CD4-positive, CD25-positive, alpha-beta regulatory T cell (primary cell): ENCODE results near the gene VPS18. TPM values are rescaled to one million over a fixed set of nuclear protein-coding genes. Genes with fewer than 3 reads are reported as not detected.

Experiments
- ATAC-seq, 2 donors: fragments of 150-1000 bp; cut with Tn5 transposase; one replicate each; pipeline ENCODE4 v1.10.0; 2021; ENCODE audit warnings: low read depth in 2 of 2, moderate number of reproducible peaks in 2 of 2, moderate library complexity in 1 of 2
- DNase-seq, 3 donors: peaks; one replicate each; pipeline versions ENCODE4 v3.0.0 to v3.0.0-alpha.2; 2012 to 2022; ENCODE audit warnings: mixed read lengths in 1 of 3
- H3K27ac ChIP-seq: one replicate; pipeline ENCODE4 v1.7.0; 2013; ENCODE audit warnings: mild to moderate bottlenecking, low read length; ENCODE audit not compliant: insufficient read depth, poor library complexity, severe bottlenecking
- H3K27me3 ChIP-seq: one replicate; pipeline ENCODE4 v1.7.0; 2013; ENCODE audit warnings: low read length; ENCODE audit not compliant: control insufficient read depth, insufficient read depth
- H3K36me3 ChIP-seq: one replicate; pipeline ENCODE4 v1.7.0; 2013; ENCODE audit warnings: mild to moderate bottlenecking, low read length, moderate library complexity; ENCODE audit not compliant: control insufficient read depth, insufficient read depth
- H3K4me1 ChIP-seq: 2 replicates; pipeline ENCODE4 v1.7.0; 2013; ENCODE audit warnings: mild to moderate bottlenecking, low read length; ENCODE audit not compliant: insufficient read depth, control insufficient read depth, poor library complexity, severe bottlenecking
- H3K4me3 ChIP-seq: one replicate; pipeline ENCODE4 v1.7.0; 2013; ENCODE audit warnings: low read depth, mild to moderate bottlenecking, low read length, moderate library complexity
- H3K9me3 ChIP-seq, 2 experiments: 1 replicate in 1 of 2; 2 replicates in 1 of 2; pipeline ENCODE4 v1.7.0; 2013; ENCODE audit warnings: low read length in 2 of 2, mild to moderate bottlenecking in 1 of 2, moderate library complexity in 1 of 2; ENCODE audit not compliant: control insufficient read depth in 2 of 2
- H3K27ac Mint-ChIP-seq, 3 donors: one replicate each; pipeline ENCODE4 v1.8.0; 2020 to 2022; ENCODE audit warnings: mild to moderate bottlenecking in 3 of 3, mixed read lengths in 3 of 3, moderate library complexity in 2 of 3
- H3K27me3 Mint-ChIP-seq: one replicate; pipeline ENCODE4 v1.8.0; 2022; ENCODE audit warnings: mild to moderate bottlenecking, mixed read lengths
- H3K36me3 Mint-ChIP-seq: one replicate; pipeline ENCODE4 v1.8.0; 2020; ENCODE audit warnings: mixed read lengths
- H3K4me1 Mint-ChIP-seq, 4 donors: one replicate each; pipeline ENCODE4 v1.8.0; 2020 to 2022; ENCODE audit warnings: mixed read lengths in 4 of 4, mild to moderate bottlenecking in 1 of 4
- H3K4me3 Mint-ChIP-seq, 4 donors: one replicate each; pipeline ENCODE4 v1.8.0; 2020 to 2022; ENCODE audit warnings: mild to moderate bottlenecking in 4 of 4, mixed read lengths in 4 of 4, moderate library complexity in 3 of 4
- H3K9me3 Mint-ChIP-seq, 7 donors: one replicate each; pipeline ENCODE4 v1.8.0; 2020 to 2022; ENCODE audit warnings: mixed read lengths in 7 of 7, mild to moderate bottlenecking in 3 of 7, moderate library complexity in 2 of 7
- polyA plus RNA-seq, 4 donors: library from polyadenylated mRNA; unstranded; fragments of 300-500 nt; fragmentation: Illumina TruSeq; gene quantifications; one replicate each; pipeline ENCODE4 v1.2.3, GENCODE V29; 2021
- total RNA-seq: library from RNA; stranded (reverse); gene quantifications from one replicate; pipeline ENCODE4 v1.2.3, GENCODE V29; 2022

The VPS18 gene
- total and polyA plus RNA-seq, 5 donors from 2014 or later: 19.5 to 26.5 (median 25.1) TPM

DNA sequence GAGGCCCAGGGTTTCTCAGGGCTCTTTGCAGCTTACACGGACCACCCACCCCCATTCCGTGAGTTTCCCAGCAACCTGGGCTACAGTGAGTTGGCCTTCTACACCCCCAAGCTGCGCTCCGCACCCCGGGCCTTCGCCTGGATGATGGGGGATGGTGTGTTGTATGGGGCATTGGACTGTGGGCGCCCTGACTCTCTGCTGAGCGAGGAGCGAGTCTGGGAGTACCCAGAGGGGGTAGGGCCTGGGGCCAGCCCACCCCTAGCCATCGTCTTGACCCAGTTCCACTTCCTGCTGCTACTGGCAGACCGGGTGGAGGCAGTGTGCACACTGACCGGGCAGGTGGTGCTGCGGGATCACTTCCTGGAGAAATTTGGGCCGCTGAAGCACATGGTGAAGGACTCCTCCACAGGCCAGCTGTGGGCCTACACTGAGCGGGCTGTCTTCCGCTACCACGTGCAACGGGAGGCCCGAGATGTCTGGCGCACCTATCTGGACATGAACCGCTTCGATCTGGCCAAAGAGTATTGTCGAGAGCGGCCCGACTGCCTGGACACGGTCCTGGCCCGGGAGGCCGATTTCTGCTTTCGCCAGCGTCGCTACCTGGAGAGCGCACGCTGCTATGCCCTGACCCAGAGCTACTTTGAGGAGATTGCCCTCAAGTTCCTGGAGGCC, 5.4 kb downstream of the VPS18 start:
- no peak for ATAC-seq
- H3K9me3 ChIP-seq: no peaks in the 10 kb centered on the region
- Mint-ChIP-seq H3K9me3 (no peaks in the 10 kb centered on the region), H3K27ac (no peak overlapping the region), H3K4me1 (peaks cover 11 to 55% (median 27%) of the 10 kb centered on the region in 4 donors), H3K27me3 (no peaks in the 10 kb centered on the region), H3K36me3 (peaks cover 24% of the 10 kb centered on the region), H3K4me3 (no peak overlapping the region)
- no peaks in the 10 kb centered on the region for H3K27me3 ChIP-seq
- no peak for DNase-seq
- peaks cover 16% of the 10 kb centered on the region for H3K4me1 ChIP-seq
- peaks cover 45% of the 10 kb centered on the region for H3K36me3 ChIP-seq
- no peak overlapping the region for H3K4me3 ChIP-seq
- H3K27ac ChIP-seq: no peak overlapping the region

DNA sequence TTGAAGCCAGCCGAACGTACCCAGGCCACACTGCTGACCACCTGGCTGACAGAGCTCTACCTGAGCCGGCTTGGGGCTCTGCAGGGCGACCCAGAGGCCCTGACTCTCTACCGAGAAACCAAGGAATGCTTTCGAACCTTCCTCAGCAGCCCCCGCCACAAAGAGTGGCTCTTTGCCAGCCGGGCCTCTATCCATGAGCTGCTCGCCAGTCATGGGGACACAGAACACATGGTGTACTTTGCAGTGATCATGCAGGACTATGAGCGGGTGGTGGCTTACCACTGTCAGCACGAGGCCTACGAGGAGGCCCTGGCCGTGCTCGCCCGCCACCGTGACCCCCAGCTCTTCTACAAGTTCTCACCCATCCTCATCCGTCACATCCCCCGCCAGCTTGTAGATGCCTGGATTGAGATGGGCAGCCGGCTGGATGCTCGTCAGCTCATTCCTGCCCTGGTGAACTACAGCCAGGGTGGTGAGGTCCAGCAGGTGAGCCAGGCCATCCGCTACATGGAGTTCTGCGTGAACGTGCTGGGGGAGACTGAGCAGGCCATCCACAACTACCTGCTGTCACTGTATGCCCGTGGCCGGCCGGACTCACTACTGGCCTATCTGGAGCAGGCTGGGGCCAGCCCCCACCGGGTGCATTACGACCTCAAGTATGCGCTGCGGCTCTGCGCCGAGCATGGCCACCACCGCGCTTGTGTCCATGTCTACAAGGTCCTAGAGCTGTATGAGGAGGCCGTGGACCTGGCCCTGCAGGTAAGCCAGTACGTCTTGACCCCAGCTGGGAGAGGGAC, 6.2 kb downstream of the VPS18 start:
- Mint-ChIP-seq H3K27me3 (no peaks in the 10 kb centered on the region), H3K4me1 (peaks cover 6 to 52% (median 21%) of the 10 kb centered on the region in 4 donors), H3K27ac (no peak overlapping the region), H3K36me3 (peaks cover 24% of the 10 kb centered on the region), H3K4me3 (no peak overlapping the region), H3K9me3 (no peaks in the 10 kb centered on the region)
- ATAC-seq: no peak
- H3K4me1 ChIP-seq: peaks cover 8% of the 10 kb centered on the region
- H3K4me3 ChIP-seq: no peak overlapping the region
- no peaks in the 10 kb centered on the region for H3K27me3 ChIP-seq
- H3K9me3 ChIP-seq: no peaks in the 10 kb centered on the region
- no peak for DNase-seq
- H3K27ac ChIP-seq: no peak overlapping the region
- peaks cover 45% of the 10 kb centered on the region for H3K36me3 ChIP-seq

DNA sequence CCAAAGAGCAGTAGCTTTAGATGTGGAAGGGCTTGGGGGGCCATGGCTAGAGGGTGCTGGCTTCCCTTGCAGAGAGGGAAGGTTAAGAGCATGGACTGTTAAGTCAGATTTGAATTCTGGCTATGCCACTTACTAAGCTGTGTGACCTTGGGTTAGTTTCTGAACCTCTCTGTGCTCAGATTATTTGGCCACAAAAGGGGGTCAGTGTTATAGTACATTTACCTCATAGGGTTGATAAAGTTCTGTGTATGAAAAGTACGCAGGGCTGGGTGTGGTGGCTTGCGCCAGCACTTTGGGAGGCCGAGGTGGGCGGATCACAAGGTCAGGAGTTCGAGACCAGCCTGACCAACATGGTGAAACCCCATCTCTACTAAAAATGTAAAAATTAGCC, 6.8 kb downstream of the VPS18 start:
- Histone ChIP-seq H3K4me1 (peaks cover 3% of the 10 kb centered on the region), H3K4me3 (no peak overlapping the region), H3K27ac (no peak overlapping the region), H3K9me3 (no peaks in the 10 kb centered on the region), H3K36me3 (peaks cover 41% of the 10 kb centered on the region), H3K27me3 (no peaks in the 10 kb centered on the region)
- H3K4me1 Mint-ChIP-seq: peaks cover 6 to 51% (median 19%) of the 10 kb centered on the region in 4 donors
- DNase-seq: no peak
- H3K36me3 Mint-ChIP-seq: peaks cover 22% of the 10 kb centered on the region
- ATAC-seq: no peak
- H3K27me3 Mint-ChIP-seq: no peaks in the 10 kb centered on the region
- no peaks in the 10 kb centered on the region for H3K9me3 Mint-ChIP-seq
- no peak overlapping the region for H3K4me3 Mint-ChIP-seq
- H3K27ac Mint-ChIP-seq: no peak overlapping the region

DNA sequence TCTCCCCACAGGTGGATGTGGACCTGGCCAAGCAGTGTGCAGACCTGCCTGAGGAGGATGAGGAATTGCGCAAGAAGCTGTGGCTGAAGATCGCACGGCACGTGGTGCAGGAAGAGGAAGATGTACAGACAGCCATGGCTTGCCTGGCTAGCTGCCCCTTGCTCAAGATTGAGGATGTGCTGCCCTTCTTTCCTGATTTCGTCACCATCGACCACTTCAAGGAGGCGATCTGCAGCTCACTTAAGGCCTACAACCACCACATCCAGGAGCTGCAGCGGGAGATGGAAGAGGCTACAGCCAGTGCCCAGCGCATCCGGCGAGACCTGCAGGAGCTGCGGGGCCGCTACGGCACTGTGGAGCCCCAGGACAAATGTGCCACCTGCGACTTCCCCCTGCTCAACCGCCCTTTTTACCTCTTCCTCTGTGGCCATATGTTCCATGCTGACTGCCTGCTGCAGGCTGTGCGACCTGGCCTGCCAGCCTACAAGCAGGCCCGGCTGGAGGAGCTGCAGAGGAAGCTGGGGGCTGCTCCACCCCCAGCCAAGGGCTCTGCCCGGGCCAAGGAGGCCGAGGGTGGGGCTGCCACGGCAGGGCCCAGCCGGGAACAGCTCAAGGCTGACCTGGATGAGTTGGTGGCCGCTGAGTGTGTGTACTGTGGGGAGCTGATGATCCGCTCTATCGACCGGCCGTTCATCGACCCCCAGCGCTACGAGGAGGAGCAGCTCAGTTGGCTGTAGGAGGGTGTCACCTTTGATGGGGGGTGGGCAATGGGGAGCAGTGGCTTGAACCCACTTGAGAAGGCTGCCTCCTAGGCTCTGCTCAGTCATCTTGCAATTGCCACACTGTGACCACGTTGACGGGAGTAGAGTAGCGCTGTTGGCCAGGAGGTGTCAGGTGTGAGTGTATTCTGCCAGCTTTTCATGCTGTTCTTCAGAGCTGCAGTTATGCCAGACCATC, 8.6 kb downstream of the VPS18 start:
- Mint-ChIP-seq H3K27ac (peak overlapping the region in 1 of 3 donors; percentile 86), H3K9me3 (no peaks in the 10 kb centered on the region), H3K4me3 (peak overlapping the region in 2 of 4 donors; percentile 39 to 81), H3K4me1 (peaks cover 6 to 47% (median 20%) of the 10 kb centered on the region in 4 donors), H3K27me3 (no peaks in the 10 kb centered on the region), H3K36me3 (peaks cover 20% of the 10 kb centered on the region)
- no peak overlapping the region for H3K4me3 ChIP-seq
- no peak for ATAC-seq
- no peak for DNase-seq
- no peaks in the 10 kb centered on the region for H3K9me3 ChIP-seq
- peaks cover 19% of the 10 kb centered on the region for H3K4me1 ChIP-seq
- H3K27me3 ChIP-seq: no peaks in the 10 kb centered on the region
- H3K36me3 ChIP-seq: peaks cover 37% of the 10 kb centered on the region
- no peak overlapping the region for H3K27ac ChIP-seq

DNA sequence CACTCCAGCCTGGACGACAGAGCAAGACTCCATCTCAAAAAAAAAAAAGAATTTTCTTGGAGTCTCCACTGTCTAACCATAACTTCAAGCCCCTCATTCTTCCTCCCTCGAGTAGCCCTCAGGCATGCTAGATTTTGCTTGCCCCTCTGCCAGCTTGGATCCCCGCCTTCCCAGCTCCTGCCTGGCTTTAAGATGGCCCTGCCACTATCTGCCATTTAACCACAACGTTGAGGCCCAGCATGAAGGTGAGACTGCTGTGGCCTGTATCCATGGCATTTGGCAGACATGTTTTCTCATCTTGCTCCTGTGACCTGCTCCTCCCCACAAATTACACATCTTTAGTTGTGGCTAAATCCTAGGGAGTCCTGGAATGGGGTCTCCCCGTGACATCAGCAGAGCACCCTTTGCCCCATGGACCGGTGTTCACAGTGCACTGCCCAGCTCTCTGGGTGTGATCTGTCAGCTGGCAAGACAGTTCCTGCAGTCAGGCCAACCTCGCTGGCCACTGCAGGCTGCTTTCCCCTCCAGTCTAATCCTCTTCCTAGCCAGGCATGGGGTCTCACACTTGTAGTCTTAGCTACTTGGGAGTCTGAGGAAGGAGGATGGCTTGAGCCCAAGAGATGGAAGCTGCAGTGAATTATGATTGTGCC, 10.4 kb downstream of the VPS18 start:
- Mint-ChIP-seq H3K27me3 (no peaks in the 10 kb centered on the region), H3K36me3 (peaks cover 14% of the 10 kb centered on the region), H3K9me3 (no peaks in the 10 kb centered on the region), H3K27ac (peak overlapping the region in 2 of 3 donors; percentile 67 to 76), H3K4me3 (peak overlapping the region in 2 of 4 donors; percentile 13 to 81), H3K4me1 (peaks cover 6 to 50% (median 26%) of the 10 kb centered on the region in 4 donors)
- no peak overlapping the region for H3K27ac ChIP-seq
- H3K4me3 ChIP-seq: no peak overlapping the region
- H3K36me3 ChIP-seq: peaks cover 28% of the 10 kb centered on the region
- no peaks in the 10 kb centered on the region for H3K27me3 ChIP-seq
- H3K9me3 ChIP-seq: no peaks in the 10 kb centered on the region
- no peak for DNase-seq
- peaks cover 23% of the 10 kb centered on the region for H3K4me1 ChIP-seq
- ATAC-seq: no peak

- Mint-ChIP-seq H3K36me3 (peaks cover 7% of the 10 kb centered on the region), H3K27ac (peak overlapping the region in 2 of 3 donors; percentile 78 to 99), H3K4me3 (peak overlapping the region; percentile 83 to 92 (median 90)), H3K4me1 (peaks cover 6 to 45% (median 28%) of the 10 kb centered on the region in 4 donors), H3K27me3 (no peaks in the 10 kb centered on the region), H3K9me3 (no peaks in the 10 kb centered on the region)
- Histone ChIP-seq H3K36me3 (peaks cover 13% of the 10 kb centered on the region), H3K27me3 (no peaks in the 10 kb centered on the region), H3K4me3 (peak overlapping the region; percentile 55), H3K27ac (peak overlapping the region; percentile 83), H3K4me1 (peaks cover 23% of the 10 kb centered on the region), H3K9me3 (no peaks in the 10 kb centered on the region)
- ATAC-seq: peak; percentile 56 to 64
- DNase-seq: peak; percentile 68 to 73 (median 70)
Observed at GRCh38 chr15:40906091-40906990, 12.1 kb downstream of the VPS18 start.
